ENCODE measurements around the gene SLC35E4.

DNA sequence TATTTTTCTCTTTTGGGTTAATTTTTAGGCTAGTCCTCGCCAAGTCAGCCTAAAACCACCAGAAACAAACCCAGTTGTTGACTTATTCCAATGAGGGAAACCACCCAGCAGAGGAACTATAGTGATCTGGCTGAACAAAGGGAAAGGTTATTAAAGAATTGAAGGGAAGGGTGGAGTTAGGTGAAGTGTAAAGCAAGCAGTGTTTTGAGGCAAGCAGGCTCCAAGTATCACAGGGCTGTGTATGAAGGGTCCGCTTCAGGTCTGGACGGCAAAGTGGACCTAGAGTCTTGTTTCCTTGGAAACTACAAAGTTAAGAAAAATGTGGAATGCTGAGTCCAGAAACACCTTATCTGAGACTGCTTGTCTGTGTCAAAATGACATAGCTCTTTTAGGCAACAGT is 31.8 kb upstream of the SLC35E4 start:
- TF ChIP-seq, protein P1, sequence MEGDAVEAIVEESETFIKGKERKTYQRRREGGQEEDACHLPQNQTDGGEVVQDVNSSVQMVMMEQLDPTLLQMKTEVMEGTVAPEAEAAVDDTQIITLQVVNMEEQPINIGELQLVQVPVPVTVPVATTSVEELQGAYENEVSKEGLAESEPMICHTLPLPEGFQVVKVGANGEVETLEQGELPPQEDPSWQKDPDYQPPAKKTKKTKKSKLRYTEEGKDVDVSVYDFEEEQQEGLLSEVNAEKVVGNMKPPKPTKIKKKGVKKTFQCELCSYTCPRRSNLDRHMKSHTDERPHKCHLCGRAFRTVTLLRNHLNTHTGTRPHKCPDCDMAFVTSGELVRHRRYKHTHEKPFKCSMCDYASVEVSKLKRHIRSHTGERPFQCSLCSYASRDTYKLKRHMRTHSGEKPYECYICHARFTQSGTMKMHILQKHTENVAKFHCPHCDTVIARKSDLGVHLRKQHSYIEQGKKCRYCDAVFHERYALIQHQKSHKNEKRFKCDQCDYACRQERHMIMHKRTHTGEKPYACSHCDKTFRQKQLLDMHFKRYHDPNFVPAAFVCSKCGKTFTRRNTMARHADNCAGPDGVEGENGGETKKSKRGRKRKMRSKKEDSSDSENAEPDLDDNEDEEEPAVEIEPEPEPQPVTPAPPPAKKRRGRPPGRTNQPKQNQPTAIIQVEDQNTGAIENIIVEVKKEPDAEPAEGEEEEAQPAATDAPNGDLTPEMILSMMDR (IDR thresholded peaks at IDR 0.05): no peak
- no peak for TF ChIP-seq POLR2A (IDR thresholded peaks at IDR 0.05)
